Gastrocnemius medialis (tissue), 4 donors: Measurements from ENCODE around the gene MECR. TPM values are rescaled to one million over a fixed set of nuclear protein-coding genes. Genes with fewer than 3 reads are reported as not detected.

Experiments used
- ATAC-seq, 2 donors: fragments of 150-250 bp; one replicate each; pipeline ENCODE4 v1.9.1; 2016
- DNase-seq, 2 donors: peaks; one replicate each; pipeline ENCODE4 v3.0.0-alpha.2; 2019
- H3K27ac ChIP-seq, 4 donors: fragments of 200-600 bp; sonication (generic); 1 replicate in 1 of 4; 2 replicates in 3 of 4; pipeline ENCODE4 v1.5.1; 2016 to 2018; ENCODE audit warnings: mild to moderate bottlenecking in 2 of 4, moderate library complexity in 1 of 4
- H3K27me3 ChIP-seq, 3 donors: fragments of 200-600 bp; sonication (generic) in 2 of 3; 1 replicate in 1 of 3; 2 replicates in 2 of 3; pipeline versions ENCODE4 v1.5.1 to v1.6.0; 2016 to 2019; ENCODE audit warnings: mild to moderate bottlenecking in 1 of 3, moderate library complexity in 1 of 3
- H3K36me3 ChIP-seq, 2 donors: fragments of 200-600 bp; sonication (generic) in 1 of 2; one replicate each; pipeline ENCODE4 v1.5.1; 2017 to 2018
- H3K4me1 ChIP-seq, 2 donors: fragments of 200-600 bp; sonication (generic) in 1 of 2; one replicate each; pipeline ENCODE4 v1.5.1; 2016 to 2017; ENCODE audit warnings: mild to moderate bottlenecking in 2 of 2
- H3K4me3 ChIP-seq, 4 donors: fragments of 200-600 bp; sonication (generic) in 3 of 4; 1 replicate in 1 of 4; 2 replicates in 3 of 4; pipeline ENCODE4 v1.5.1; 2016 to 2019; ENCODE audit warnings: mild to moderate bottlenecking in 2 of 4
- H3K9me3 ChIP-seq, 3 donors: fragments of 200-600 bp; sonication (generic) in 2 of 3; 1 replicate in 1 of 3; 2 replicates in 2 of 3; pipeline ENCODE4 v1.5.1; 2016 to 2019
- POLR2A ChIP-seq, 2 donors: fragments of 450-650 bp; IDR thresholded peaks; one replicate each; pipeline ENCODE4 v1.6.1; 2017; ENCODE audit warnings: antibody characterized with exemption in 2 of 2, mild to moderate bottlenecking in 2 of 2, moderate library complexity in 2 of 2
- in situ Hi-C, 4 donors: fragments of 200-750 bp; cut with MboI; loops; one replicate each; pipeline versions ENCODE4 v1.15.0 to v1.8.0; 2017; ENCODE audit warnings: low sequenced_read_pairs in 4 of 4
- intact Hi-C: fragments of 100-400 bp; cut with DNase I; formaldehyde crosslinking; loops from one replicate; pipeline ENCODE4 v1.15.1; 2023; ENCODE audit warnings: low total_unique reads
- total RNA-seq, 4 donors: library from RNA; depleted of rRNA; stranded (reverse); fragments of >200 nt; gene quantifications; one replicate each; pipeline versions ENCODE4 v1.1.0 to v1.2.3, GENCODE V29; 2016
- TF ChIP-seq, protein P1 (sequence below), 5 experiments: fragments of 450-650 bp in 3 of 5; fragments of 200-600 bp in 2 of 5; sonication (generic) in 2 of 5; IDR thresholded peaks in 4 of 5; conservative IDR thresholded peaks in 1 of 5; 1 replicate in 4 of 5; 2 replicates in 1 of 5; pipeline ENCODE4 v1.5.1; 2016 to 2019; ENCODE audit warnings: antibody characterized with exemption in 5 of 5, mild to moderate bottlenecking in 3 of 5, moderate library complexity in 3 of 5

MECR gene
- total RNA-seq, 4 donors from 2014 or later, result 21.9 to 29.8 (median 26.6) TPM

DNA sequence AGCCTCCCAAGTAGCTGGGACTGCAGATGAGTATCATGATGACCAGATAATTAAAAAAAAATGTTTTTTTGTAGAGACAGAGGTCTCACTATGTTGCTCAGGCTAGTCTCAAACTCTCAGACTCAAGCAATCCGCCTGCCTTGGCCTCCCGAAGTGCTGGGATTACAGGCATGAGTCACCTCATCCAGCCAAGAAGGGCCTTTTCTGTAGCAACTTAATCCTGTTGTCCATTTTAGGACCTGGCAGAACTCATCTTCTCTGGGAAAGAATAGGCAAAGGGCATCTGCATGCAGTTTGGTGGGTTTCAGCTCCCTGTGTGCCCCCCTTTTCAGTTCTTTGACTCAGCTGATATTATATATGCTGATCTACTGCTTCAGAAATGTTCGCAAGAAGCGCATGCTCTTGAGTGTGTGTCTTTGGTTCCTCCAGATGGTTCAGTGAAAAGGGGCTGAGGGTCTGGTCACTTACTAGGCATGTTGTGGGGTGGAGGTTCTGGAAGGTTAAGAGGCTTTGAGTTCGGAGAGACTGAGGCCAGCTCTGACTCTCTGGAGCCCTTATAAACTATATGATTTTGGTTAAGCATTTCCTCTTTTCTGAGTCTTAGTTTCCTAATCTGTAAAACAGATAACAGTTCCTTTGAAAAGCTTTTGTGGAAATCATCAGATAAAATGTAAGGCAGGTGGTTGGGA, 29.7 kb downstream of the MECR start:
- H3K36me3 ChIP-seq, result peaks cover 0 to 54% of the 10 kb centered on the region in 2 donors

DNA sequence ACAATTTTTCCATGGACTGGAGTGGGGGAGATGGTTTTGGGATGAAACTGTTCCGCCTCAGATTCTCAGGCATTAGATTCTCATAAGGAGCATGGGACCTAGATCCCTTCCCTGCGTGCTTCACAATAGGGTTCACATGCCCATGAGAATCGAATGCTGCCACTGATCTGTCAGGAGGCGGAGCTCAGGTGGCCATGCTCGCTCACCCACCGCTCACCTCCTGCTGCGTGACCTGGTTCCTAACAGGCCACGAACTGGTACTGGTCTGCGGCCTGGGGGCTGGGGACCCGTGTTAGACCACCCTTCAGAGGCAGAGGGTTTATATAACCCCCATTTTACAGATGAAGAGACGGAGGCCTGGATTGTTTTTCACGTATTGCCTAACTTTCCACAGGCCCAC, 32.7 kb downstream of the MECR start:
- TF ChIP-seq, protein P1, sequence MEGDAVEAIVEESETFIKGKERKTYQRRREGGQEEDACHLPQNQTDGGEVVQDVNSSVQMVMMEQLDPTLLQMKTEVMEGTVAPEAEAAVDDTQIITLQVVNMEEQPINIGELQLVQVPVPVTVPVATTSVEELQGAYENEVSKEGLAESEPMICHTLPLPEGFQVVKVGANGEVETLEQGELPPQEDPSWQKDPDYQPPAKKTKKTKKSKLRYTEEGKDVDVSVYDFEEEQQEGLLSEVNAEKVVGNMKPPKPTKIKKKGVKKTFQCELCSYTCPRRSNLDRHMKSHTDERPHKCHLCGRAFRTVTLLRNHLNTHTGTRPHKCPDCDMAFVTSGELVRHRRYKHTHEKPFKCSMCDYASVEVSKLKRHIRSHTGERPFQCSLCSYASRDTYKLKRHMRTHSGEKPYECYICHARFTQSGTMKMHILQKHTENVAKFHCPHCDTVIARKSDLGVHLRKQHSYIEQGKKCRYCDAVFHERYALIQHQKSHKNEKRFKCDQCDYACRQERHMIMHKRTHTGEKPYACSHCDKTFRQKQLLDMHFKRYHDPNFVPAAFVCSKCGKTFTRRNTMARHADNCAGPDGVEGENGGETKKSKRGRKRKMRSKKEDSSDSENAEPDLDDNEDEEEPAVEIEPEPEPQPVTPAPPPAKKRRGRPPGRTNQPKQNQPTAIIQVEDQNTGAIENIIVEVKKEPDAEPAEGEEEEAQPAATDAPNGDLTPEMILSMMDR (IDR thresholded peaks at IDR 0.05 in 4 of 5, conservative IDR thresholded peaks at IDR 0.05 in 1 of 5), result no peak
- TF ChIP-seq POLR2A (IDR thresholded peaks at IDR 0.05), result no peak
- H3K4me3 ChIP-seq, result no peak overlapping the region
- intact Hi-C loops (no loop called here), in situ Hi-C loops (no loop called here)
- ATAC-seq (no peak), DNase-seq (no peak)
- no peaks in the 10 kb centered on the region for H3K27me3 ChIP-seq
- peaks cover 8 to 12% of the 10 kb centered on the region in 2 donors for H3K4me1 ChIP-seq
- H3K36me3 ChIP-seq, result peaks cover 0 to 56% of the 10 kb centered on the region in 2 donors
- no peaks in the 10 kb centered on the region for H3K9me3 ChIP-seq
- H3K27ac ChIP-seq, result no peak overlapping the region

More for the DNA sequence above, 29.7 kb downstream of the MECR start:
- TF ChIP-seq, protein P1 (IDR thresholded peaks at IDR 0.05 in 4 of 5, conservative IDR thresholded peaks at IDR 0.05 in 1 of 5), result no peak
- TF ChIP-seq POLR2A (IDR thresholded peaks at IDR 0.05), result no peak
- no peak overlapping the region for H3K4me3 ChIP-seq
- DNase-seq (no peak), ATAC-seq (no peak)
- peaks cover 6 to 7% of the 10 kb centered on the region in 2 donors for H3K4me1 ChIP-seq
- intact Hi-C loops (loop anchor here (5.0 kb wide), 2 partner anchors 39 to 79 kb away; partner anchors contain the start of gene TMEM200B), in situ Hi-C loops (loop anchor here (5.0 to 10.0 kb wide), 3 partner anchors 316 to 416 kb away; no protein-coding TSS in a partner anchor)
- H3K27me3 ChIP-seq, result no peaks in the 10 kb centered on the region
- no peaks in the 10 kb centered on the region for H3K9me3 ChIP-seq
- no peak overlapping the region for H3K27ac ChIP-seq

DNA sequence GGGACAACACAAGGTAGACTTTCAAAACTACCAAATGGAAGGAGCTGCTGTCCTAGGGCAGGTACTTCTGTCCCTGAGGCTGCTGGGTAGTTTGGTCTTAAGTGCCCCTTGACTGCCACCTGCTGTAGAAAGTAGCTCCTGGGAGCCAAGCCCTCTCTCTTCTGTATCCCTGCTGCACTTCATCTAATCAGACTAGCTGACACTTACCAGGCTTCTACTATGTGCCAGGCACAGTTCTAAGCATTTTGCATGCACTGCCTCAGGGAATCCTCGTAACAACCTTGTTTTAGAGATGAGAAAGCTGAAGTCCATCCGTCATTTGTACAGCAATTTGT, 33.2 kb downstream of the MECR start:
- intact Hi-C loops (no loop called here), in situ Hi-C loops (no loop called here)
- TF ChIP-seq, protein P1 (IDR thresholded peaks at IDR 0.05 in 4 of 5, conservative IDR thresholded peaks at IDR 0.05 in 1 of 5), result no peak
- no peak for TF ChIP-seq POLR2A (IDR thresholded peaks at IDR 0.05)
- Histone ChIP-seq H3K27me3 (no peaks in the 10 kb centered on the region), H3K36me3 (peaks cover 0 to 59% of the 10 kb centered on the region in 2 donors), H3K4me1 (peaks cover 7 to 10% of the 10 kb centered on the region in 2 donors), H3K27ac (no peak overlapping the region), H3K9me3 (no peaks in the 10 kb centered on the region), H3K4me3 (no peak overlapping the region)
- no peak for ATAC-seq
- DNase-seq, result no peak

DNA sequence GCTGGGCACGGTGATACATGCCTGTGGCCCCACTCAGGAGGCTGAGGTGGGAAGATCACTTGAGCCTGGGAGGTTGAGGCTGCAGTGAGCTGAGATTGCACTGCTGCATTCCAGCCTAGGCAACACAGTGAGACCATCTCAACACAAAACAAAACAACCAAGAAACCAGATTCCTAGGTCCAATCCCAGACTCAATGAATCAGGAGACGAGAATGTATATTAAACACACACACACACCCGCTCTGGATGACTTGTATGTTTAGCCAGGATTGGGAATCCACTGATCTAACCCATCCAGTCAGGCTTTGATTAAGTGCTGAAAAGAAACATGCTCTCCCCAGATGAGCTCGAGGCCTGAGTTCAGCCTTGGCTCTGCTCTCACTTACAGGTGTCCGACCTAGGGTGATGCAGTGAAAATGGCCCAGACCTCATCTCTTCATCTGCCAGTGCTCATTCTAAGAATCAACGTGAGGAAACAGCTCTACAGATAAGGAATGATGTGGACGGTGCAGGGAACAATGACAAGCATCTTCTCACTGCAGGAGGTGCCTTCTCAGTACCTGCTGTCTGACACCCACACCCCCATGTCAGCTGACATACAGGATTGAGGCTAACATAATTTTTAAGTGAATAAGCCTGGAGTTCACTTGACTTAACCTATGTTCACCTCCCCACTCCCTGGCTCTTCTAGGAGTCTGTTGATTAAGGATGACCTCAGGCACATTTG, 33.7 kb downstream of the MECR start:
- TF ChIP-seq POLR2A (IDR thresholded peaks at IDR 0.05), result no peak
- TF ChIP-seq, protein P1 (IDR thresholded peaks at IDR 0.05 in 4 of 5, conservative IDR thresholded peaks at IDR 0.05 in 1 of 5), result no peak
- ATAC-seq (no peak), DNase-seq (no peak)
- in situ Hi-C loops, result no loop called here
- H3K36me3 ChIP-seq, result peaks cover 0 to 59% of the 10 kb centered on the region in 2 donors
- H3K9me3 ChIP-seq, result no peaks in the 10 kb centered on the region
- H3K4me3 ChIP-seq, result no peak overlapping the region
- peaks cover 3 to 5% of the 10 kb centered on the region in 2 donors for H3K4me1 ChIP-seq
- H3K27me3 ChIP-seq, result no peaks in the 10 kb centered on the region
- no peak overlapping the region for H3K27ac ChIP-seq
- intact Hi-C loops, result no loop called here
